Activated CD8-positive, alpha-beta T cell treated with anti-CD3 and anti-CD28 coated beads, Interleukin-2, amount 10 ng/mL, durations not matched to agents 7 days and 5 days (primary cell): ENCODE results near the gene RPUSD3. TPM values are rescaled to one million over a fixed set of nuclear protein-coding genes. Genes with fewer than 3 reads are reported as not detected.

Source experiments
- ATAC-seq: fragments of 150-1000 bp; cut with Tn5 transposase; one replicate; pipeline ENCODE4 v1.10.0; 2021; ENCODE audit warnings: moderate library complexity
- CTCF ChIA-PET: fragments of 350-600 bp; sonication (Branson Sonifier 250); formaldehyde crosslinking; loops from one replicate; lab custom pipeline; 2021; ENCODE audit warnings: antibody characterized with exemption; lab: Charles Lee
- POLR2A ChIA-PET: fragments of 350-600 bp; sonication (Branson Sonifier 250); formaldehyde crosslinking; loops from one replicate; lab custom pipeline; 2021; ENCODE audit warnings: antibody characterized with exemption; lab: Charles Lee
- DNase-seq: peaks from one replicate; pipeline ENCODE4 v3.0.0-alpha.2; 2020
- H3K27ac Mint-ChIP-seq: one replicate; pipeline ENCODE4 v1.8.0; 2021; ENCODE audit warnings: mild to moderate bottlenecking, mixed read lengths
- H3K27me3 Mint-ChIP-seq: one replicate; pipeline ENCODE4 v1.8.0; 2021; ENCODE audit warnings: low read depth, mixed read lengths
- H3K36me3 Mint-ChIP-seq: one replicate; pipeline ENCODE4 v1.8.0; 2021; ENCODE audit warnings: low read depth, mixed read lengths
- H3K4me1 Mint-ChIP-seq: one replicate; pipeline ENCODE4 v1.8.0; 2021; ENCODE audit warnings: low read depth, mixed read lengths
- H3K4me3 Mint-ChIP-seq: one replicate; pipeline ENCODE4 v1.8.0; 2021; ENCODE audit warnings: mild to moderate bottlenecking, mixed read lengths
- H3K9me3 Mint-ChIP-seq: one replicate; pipeline ENCODE4 v1.8.0; 2022; ENCODE audit warnings: mixed read lengths; ENCODE audit not compliant: insufficient read depth
- total RNA-seq, 2 experiments: library from RNA; stranded (reverse); gene quantifications; one replicate each; pipeline ENCODE4 v1.2.3, GENCODE V29; 2021

RPUSD3 gene
- total RNA-seq, 2 experiments from 2014 or later, result 48.4 to 49.7 TPM

GRCh38 chr3:9810433-9810770 lies 33.4 kb downstream of the RPUSD3 start:
- peak overlapping the region; percentile 22 for H3K27ac Mint-ChIP-seq
- no peaks in the 10 kb centered on the region for H3K27me3 Mint-ChIP-seq
- ChIA-PET CTCF (no interaction called here), POLR2A (interaction anchor here (1.0 to 1.6 kb wide), 3 partner anchors 17 to 161 kb away, joined by 3 to 11 read pairs (median 4); partner anchors contain the start of genes ARPC4, MTMR14 and TADA3)
- ATAC-seq, result no peak
- peak overlapping the region; percentile 13 for H3K4me3 Mint-ChIP-seq
- no peak for DNase-seq
- H3K36me3 Mint-ChIP-seq, result peaks cover 62% of the 10 kb centered on the region
- H3K9me3 Mint-ChIP-seq, result no peaks in the 10 kb centered on the region
- H3K4me1 Mint-ChIP-seq, result peaks cover 48% of the 10 kb centered on the region

- CTCF ChIA-PET, result interaction anchor here (0.9 to 2.2 kb wide), 3 partner anchors 14 to 136 kb away, joined by 3 to 15 read pairs (median 6); no protein-coding TSS in a partner anchor
- DNase-seq, result peak; percentile 54
- peak within 1 kb of the TSS; percentile 88 for H3K27ac Mint-ChIP-seq
- H3K4me3 Mint-ChIP-seq, result peak within 1 kb of the TSS; percentile 80
- POLR2A ChIA-PET, result interaction anchor here (0.7 to 1.6 kb wide), 7 partner anchors 9 to 160 kb away, joined by 3 to 11 read pairs (median 3); partner anchors contain the start of genes ARPC4, MTMR14 and TADA3
- peaks cover 48% of the 10 kb centered on the region for H3K4me1 Mint-ChIP-seq
- peak; percentile 73 for ATAC-seq
- H3K9me3 Mint-ChIP-seq, result no peaks in the 10 kb centered on the region
- H3K27me3 Mint-ChIP-seq, result no peaks in the 10 kb centered on the region
- peaks cover 67% of the 10 kb centered on the region for H3K36me3 Mint-ChIP-seq
Observed at GRCh38 chr3:9809615-9810432, 34.0 kb downstream of the RPUSD3 start, which contains the start of gene TTLL3. TTLL3 (plus strand) TSS chr3:9810262; CDS start chr3:9810662, 400 bp downstream.

DNA sequence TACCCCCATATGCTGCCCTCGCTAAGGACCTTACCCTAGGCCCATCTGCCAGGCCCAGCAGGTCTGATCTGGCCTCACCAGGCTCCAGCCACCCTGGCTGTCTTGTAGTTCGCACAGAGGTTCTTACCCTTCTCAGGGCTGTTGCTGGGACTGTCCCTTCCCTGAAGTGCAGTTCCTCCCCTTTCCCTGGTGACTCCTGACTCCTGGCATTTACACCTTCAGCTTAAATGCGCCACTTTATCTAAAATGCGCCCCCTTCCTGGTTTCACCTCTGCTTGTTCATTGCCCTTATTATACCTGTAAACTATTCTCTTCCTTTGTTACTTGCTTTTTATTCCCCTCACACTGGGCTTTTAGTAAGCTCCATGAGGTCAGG lies 34.6 kb downstream of the RPUSD3 start:
- no peak for DNase-seq
- Mint-ChIP-seq H3K27me3 (no peaks in the 10 kb centered on the region), H3K27ac (peak overlapping the region; percentile 88), H3K4me1 (peaks cover 49% of the 10 kb centered on the region), H3K36me3 (peaks cover 70% of the 10 kb centered on the region), H3K9me3 (no peaks in the 10 kb centered on the region), H3K4me3 (peak overlapping the region; percentile 80)
- peak; percentile 10 for ATAC-seq
- CTCF ChIA-PET, result interaction anchor here (0.9 to 2.2 kb wide), 4 partner anchors 13 to 137 kb away, joined by 3 to 15 read pairs (median 5); no protein-coding TSS in a partner anchor
- POLR2A ChIA-PET, result interaction anchor here (0.7 to 1.6 kb wide), 9 partner anchors 8 to 160 kb away, joined by 3 to 11 read pairs (median 3); partner anchors contain the start of genes ARPC4, BRPF1, MTMR14 and TADA3

GRCh38 chr3:9808345-9809037 lies 35.3 kb downstream of the RPUSD3 start:
- Mint-ChIP-seq H3K4me1 (peaks cover 52% of the 10 kb centered on the region), H3K36me3 (peaks cover 77% of the 10 kb centered on the region), H3K9me3 (no peaks in the 10 kb centered on the region), H3K27me3 (no peaks in the 10 kb centered on the region), H3K4me3 (peak overlapping the region; percentile 80), H3K27ac (peak overlapping the region; percentile 88)
- POLR2A ChIA-PET, result interaction anchor here (0.8 to 1.7 kb wide), 8 partner anchors 8 to 78 kb away, joined by 3 to 7 read pairs (median 4); partner anchors contain the start of genes ARPC4, BRPF1 and TADA3
- CTCF ChIA-PET, result interaction anchor here (0.9 to 2.2 kb wide), 6 partner anchors 12 to 138 kb away, joined by 3 to 15 read pairs (median 4); partner anchors contain the start of genes ARPC4 and TADA3
- ATAC-seq, result peak; percentile 74
- DNase-seq, result peak; percentile 72

- H3K4me3 Mint-ChIP-seq, result no peak overlapping the region
- H3K4me1 Mint-ChIP-seq, result peaks cover 57% of the 10 kb centered on the region
- ChIA-PET POLR2A (interaction anchor here (0.9 to 1.7 kb wide), 4 partner anchors 9 to 77 kb away, joined by 3 to 7 read pairs (median 4); partner anchors contain the start of genes ARPC4, BRPF1 and TADA3), CTCF (interaction anchor here (0.9 to 2.2 kb wide), 5 partner anchors 12 to 124 kb away, joined by 3 to 15 read pairs (median 4); partner anchors contain the start of genes ARPC4 and TADA3)
- ATAC-seq, result no peak
- no peaks in the 10 kb centered on the region for H3K9me3 Mint-ChIP-seq
- H3K36me3 Mint-ChIP-seq, result peaks cover 78% of the 10 kb centered on the region
- peak overlapping the region; percentile 88 for H3K27ac Mint-ChIP-seq
- no peaks in the 10 kb centered on the region for H3K27me3 Mint-ChIP-seq
- DNase-seq, result no peak
Observed at GRCh38 chr3:9807981-9808344, 35.8 kb downstream of the RPUSD3 start.

DNA sequence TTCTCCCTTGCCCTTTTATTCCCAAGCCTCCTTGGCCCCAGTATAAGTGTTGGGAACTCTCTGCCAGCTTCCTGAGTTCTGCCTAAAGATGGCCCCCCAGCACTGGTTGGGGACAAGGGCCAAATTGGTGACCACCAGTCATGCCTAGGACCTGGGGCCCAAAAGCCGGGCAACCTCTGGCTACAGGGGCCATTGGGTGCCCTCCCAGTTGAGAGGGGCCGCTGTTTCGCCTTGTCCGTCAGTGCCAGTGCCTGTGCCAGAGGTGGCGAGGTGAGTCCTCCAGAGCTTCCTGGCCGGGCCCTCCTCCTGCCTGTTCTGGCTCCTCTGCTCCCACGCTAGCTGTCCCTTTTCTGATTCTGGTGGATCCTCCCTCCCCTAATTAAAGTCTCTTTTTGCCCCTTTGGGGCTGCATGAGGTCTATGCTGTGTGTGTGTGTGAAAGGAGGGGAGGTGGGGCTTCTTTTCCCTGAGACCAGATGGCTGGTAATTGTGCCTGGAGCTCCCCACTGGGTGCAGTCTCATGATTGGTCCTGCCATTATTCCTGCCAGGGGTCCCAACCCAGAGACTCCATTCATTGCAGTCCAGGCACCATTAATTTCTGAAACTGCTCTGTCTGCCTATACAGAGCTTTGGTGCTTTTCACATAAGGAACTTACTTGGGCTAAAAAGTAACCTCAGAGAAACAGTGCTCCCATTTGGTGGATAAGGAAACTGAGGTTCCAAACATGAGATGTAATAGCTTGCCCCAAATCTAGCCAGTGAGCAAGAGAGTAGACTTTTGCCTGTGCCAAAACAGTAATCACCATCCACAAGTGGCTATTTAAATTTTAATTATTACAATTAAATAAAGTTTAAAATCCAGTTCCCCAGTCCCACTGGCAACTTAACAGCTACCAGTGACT lies 36.9 kb downstream of the RPUSD3 start:
- ChIA-PET POLR2A (interaction anchor here (0.6 to 2.5 kb wide), 4 partner anchors 10 to 39 kb away, joined by 3 to 11 read pairs (median 5); partner anchors contain the start of genes ARPC4 and TADA3), CTCF (interaction anchor here (0.9 to 1.3 kb wide), 2 partner anchors 14 to 53 kb away, joined by 3 read pairs; partner anchors contain the start of gene ARPC4)
- H3K27ac Mint-ChIP-seq, result peak overlapping the region; percentile 88
- H3K4me1 Mint-ChIP-seq, result peaks cover 57% of the 10 kb centered on the region
- H3K36me3 Mint-ChIP-seq, result peaks cover 78% of the 10 kb centered on the region
- DNase-seq (no peak), ATAC-seq (no peak)
- no peak overlapping the region for H3K4me3 Mint-ChIP-seq
- no peaks in the 10 kb centered on the region for H3K9me3 Mint-ChIP-seq
- H3K27me3 Mint-ChIP-seq, result no peaks in the 10 kb centered on the region

- ChIA-PET CTCF (interaction anchor here (1.4 to 2.1 kb wide), 2 partner anchors 73 to 126 kb away, joined by 3 to 6 read pairs; no protein-coding TSS in a partner anchor), POLR2A (interaction anchor here (0.8 to 2.5 kb wide), 2 partner anchors 13 to 127 kb away, joined by 3 to 11 read pairs; partner anchors contain the start of genes ARPC4 and TADA3)
- no peak overlapping the region for H3K27ac Mint-ChIP-seq
- H3K4me1 Mint-ChIP-seq, result peaks cover 52% of the 10 kb centered on the region
- no peaks in the 10 kb centered on the region for H3K9me3 Mint-ChIP-seq
- DNase-seq, result no peak
- ATAC-seq, result no peak
- no peaks in the 10 kb centered on the region for H3K27me3 Mint-ChIP-seq
- H3K4me3 Mint-ChIP-seq, result no peak overlapping the region
- H3K36me3 Mint-ChIP-seq, result peaks cover 79% of the 10 kb centered on the region
Observed at GRCh38 chr3:9806137-9806536, 37.7 kb downstream of the RPUSD3 start.

- DNase-seq, result no peak
- H3K9me3 Mint-ChIP-seq, result no peaks in the 10 kb centered on the region
- no peak overlapping the region for H3K27ac Mint-ChIP-seq
- no peak overlapping the region for H3K4me3 Mint-ChIP-seq
- ATAC-seq, result no peak
- peaks cover 81% of the 10 kb centered on the region for H3K36me3 Mint-ChIP-seq
- POLR2A ChIA-PET, result interaction anchor here (1.4 to 2.7 kb wide), 3 partner anchors 9 to 12 kb away, joined by 4 to 11 read pairs (median 11); partner anchors contain the start of genes ARPC4 and TADA3
- no peaks in the 10 kb centered on the region for H3K27me3 Mint-ChIP-seq
- CTCF ChIA-PET, result interaction anchor here (0.6 to 2.1 kb wide), 6 partner anchors 12 to 127 kb away, joined by 3 to 6 read pairs (median 4); no protein-coding TSS in a partner anchor
- H3K4me1 Mint-ChIP-seq, result peaks cover 46% of the 10 kb centered on the region
Observed at GRCh38 chr3:9804996-9805395, 38.8 kb downstream of the RPUSD3 start.

DNA sequence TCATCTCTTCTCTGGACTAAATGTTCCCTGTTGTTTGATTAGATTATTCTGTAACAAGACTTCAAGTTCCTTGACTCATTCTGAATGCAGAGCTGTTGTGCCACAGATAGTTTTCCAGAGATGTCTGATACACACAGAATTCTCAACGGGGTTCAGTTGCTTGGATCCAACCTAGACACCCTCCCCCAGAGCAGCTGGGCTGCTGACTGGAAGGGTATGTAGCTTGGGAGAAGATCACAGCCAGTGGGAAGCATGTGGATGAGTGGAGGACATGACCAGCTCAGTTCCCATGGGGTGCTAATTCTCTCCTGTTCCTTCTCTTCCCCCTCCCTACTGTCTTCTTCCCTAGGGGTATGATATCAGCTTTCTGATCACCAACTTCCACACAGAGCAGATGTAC lies 40.3 kb downstream of the RPUSD3 start:
- ATAC-seq, result no peak
- no peak for DNase-seq
- Mint-ChIP-seq H3K4me3 (no peak overlapping the region), H3K9me3 (no peaks in the 10 kb centered on the region), H3K27me3 (no peaks in the 10 kb centered on the region), H3K4me1 (peaks cover 36% of the 10 kb centered on the region), H3K36me3 (peaks cover 81% of the 10 kb centered on the region), H3K27ac (no peak overlapping the region)
- ChIA-PET CTCF (interaction anchor here (1.0 kb wide), 1 partner anchor 11 kb away, joined by 4 read pairs; the partner anchor contains the start of genes ARPC4 and TADA3), POLR2A (interaction anchor here (0.6 to 2.7 kb wide), 4 partner anchors 10 to 407 kb away, joined by 3 to 11 read pairs (median 4); partner anchors contain the start of gene ARPC4)

GRCh38 chr3:9800529-9800928 lies 43.3 kb downstream of the RPUSD3 start:
- no peak for ATAC-seq
- POLR2A ChIA-PET, result interaction anchor here (1.0 kb wide), 1 partner anchor 9 kb away, joined by 3 read pairs; no protein-coding TSS in a partner anchor
- H3K36me3 Mint-ChIP-seq, result peaks cover 78% of the 10 kb centered on the region
- H3K27me3 Mint-ChIP-seq, result no peaks in the 10 kb centered on the region
- peaks cover 23% of the 10 kb centered on the region for H3K4me1 Mint-ChIP-seq
- DNase-seq, result no peak
- H3K27ac Mint-ChIP-seq, result no peak overlapping the region
- CTCF ChIA-PET, result interaction anchor here (0.7 kb wide), 1 partner anchor 10 kb away, joined by 3 read pairs; no protein-coding TSS in a partner anchor
- H3K4me3 Mint-ChIP-seq, result no peak overlapping the region
- no peaks in the 10 kb centered on the region for H3K9me3 Mint-ChIP-seq
